WTC11 (cell line): Measurements from ENCODE around the gene U2AF1L4. TPM values are rescaled to one million over a fixed set of nuclear protein-coding genes. Genes with fewer than 3 reads are reported as not detected.

Experiments
- ATAC-seq: fragments of 200-7000 bp; cut with Tn5 transposase; 2 replicates; pipeline ENCODE4 v1.10.0; 2021; ENCODE audit warnings: mild to moderate bottlenecking, moderate library complexity
- CTCF ChIA-PET: fragments of 300-600 bp; sonication (Branson Sonifier 250); formaldehyde crosslinking; loops from one replicate; lab custom pipeline; 2021; ENCODE audit warnings: antibody characterized with exemption; lab: Charles Lee
- POLR2A ChIA-PET: fragments of 350-600 bp; sonication (Branson Sonifier 250); formaldehyde crosslinking; loops from one replicate; lab custom pipeline; 2021; ENCODE audit warnings: antibody characterized with exemption; lab: Charles Lee
- DNase-seq: peaks from one replicate; pipeline ENCODE4 v3.0.0; 2021; ENCODE audit warnings: low spot score
- H3K27ac Mint-ChIP-seq: 2 replicates; pipeline ENCODE4 v1.8.0; 2021; ENCODE audit warnings: mixed read lengths
- H3K27me3 Mint-ChIP-seq: 2 replicates; pipeline ENCODE4 v1.8.0; 2021; ENCODE audit warnings: low read depth, mild to moderate bottlenecking, moderate library complexity, mixed read lengths
- H3K36me3 Mint-ChIP-seq: 2 replicates; pipeline ENCODE4 v1.8.0; 2021; ENCODE audit warnings: mixed read lengths
- H3K4me1 Mint-ChIP-seq: 2 replicates; pipeline ENCODE4 v1.8.0; 2022; ENCODE audit warnings: mixed read lengths
- H3K4me3 Mint-ChIP-seq: 2 replicates; pipeline ENCODE4 v1.8.0; 2021; ENCODE audit warnings: mild to moderate bottlenecking, moderate library complexity, mixed read lengths
- H3K9me3 Mint-ChIP-seq: 2 replicates; pipeline ENCODE4 v1.8.0; 2021; ENCODE audit warnings: mixed read lengths
- IRF2 ChIP-seq: sonication (generic); formaldehyde crosslinking; IDR thresholded peaks from 2 replicates; pipeline ENCODE4 v1.8.0; 2022; ENCODE audit warnings: low read depth, missing genetic modification reagents, borderline replicate concordance
- JUN ChIP-seq: sonication (generic); formaldehyde crosslinking; IDR thresholded peaks from 2 replicates; pipeline ENCODE4 v1.8.0; 2023; ENCODE audit warnings: mild to moderate bottlenecking, missing genetic modification reagents
- NFATC4 ChIP-seq: fragments of 250-450 bp; sonication (Bioruptor Pico); IDR thresholded peaks from 2 replicates; pipeline ENCODE4 v1.9.0; 2021; ENCODE audit warnings: mild to moderate bottlenecking
- NR3C1 ChIP-seq: sonication (generic); formaldehyde crosslinking; conservative IDR thresholded peaks from 2 replicates; pipeline ENCODE4 v1.8.1; 2023; ENCODE audit warnings: low read depth, mild to moderate bottlenecking, missing genetic modification reagents
- RORB ChIP-seq: fragments of 250-450 bp; sonication (Bioruptor Pico); IDR thresholded peaks from 2 replicates; pipeline ENCODE4 v1.9.0; 2021; ENCODE audit warnings: mild to moderate bottlenecking
- SMAD4 ChIP-seq: sonication (generic); formaldehyde crosslinking; IDR thresholded peaks from 2 replicates; pipeline ENCODE4 v1.8.0; 2022; ENCODE audit warnings: mild to moderate bottlenecking, missing genetic modification reagents
- TCF7 ChIP-seq: sonication (generic); formaldehyde crosslinking; IDR thresholded peaks from 2 replicates; pipeline ENCODE4 v1.8.0; 2022; ENCODE audit warnings: mild to moderate bottlenecking, low read depth, missing genetic modification reagents, moderate library complexity
- TEAD1 ChIP-seq: sonication (generic); formaldehyde crosslinking; IDR thresholded peaks from 2 replicates; pipeline ENCODE4 v1.8.0; 2022; ENCODE audit warnings: mild to moderate bottlenecking, missing genetic modification reagents
- TP53 ChIP-seq: sonication (generic); formaldehyde crosslinking; IDR thresholded peaks from 2 replicates; pipeline ENCODE4 v1.8.1; 2023; ENCODE audit warnings: mild to moderate bottlenecking, missing genetic modification reagents
- ZNF263 ChIP-seq: sonication (generic); formaldehyde crosslinking; IDR thresholded peaks from 2 replicates; pipeline ENCODE4 v1.8.1; 2022; ENCODE audit warnings: low read depth, mild to moderate bottlenecking, moderate library complexity, missing genetic modification reagents
- ZNF317 ChIP-seq: sonication (generic); formaldehyde crosslinking; IDR thresholded peaks from 2 replicates; pipeline ENCODE4 v1.8.1; 2023; ENCODE audit warnings: low read depth, mild to moderate bottlenecking, moderate library complexity, missing genetic modification reagents, borderline replicate concordance
- ZNF671 ChIP-seq: fragments of 250-450 bp; sonication (Bioruptor Pico); IDR thresholded peaks from 2 replicates; pipeline ENCODE4 v1.8.0; 2021; ENCODE audit warnings: mild to moderate bottlenecking
- total RNA-seq: library from RNA; stranded (reverse); gene quantifications from 3 replicates; pipeline ENCODE4 v1.2.3, GENCODE V29; 2021
- TF ChIP-seq, protein P1 (sequence below): sonication (generic); formaldehyde crosslinking; IDR thresholded peaks from 2 replicates; pipeline ENCODE4 v1.8.1; 2023; ENCODE audit warnings: mild to moderate bottlenecking, moderate library complexity, missing genetic modification reagents
- TF ChIP-seq, protein P2 (sequence below): sonication (generic); formaldehyde crosslinking; IDR thresholded peaks from 2 replicates; pipeline ENCODE4 v1.8.0; 2023; ENCODE audit warnings: missing genetic modification reagents
- TF ChIP-seq, protein P3 (sequence below): sonication (generic); formaldehyde crosslinking; IDR thresholded peaks from 2 replicates; pipeline ENCODE4 v1.8.0; 2022; ENCODE audit warnings: mild to moderate bottlenecking, missing genetic modification reagents
- TF ChIP-seq, protein P4 (sequence below): sonication (generic); formaldehyde crosslinking; IDR thresholded peaks from 2 replicates; pipeline ENCODE4 v1.8.1; 2023; ENCODE audit warnings: mild to moderate bottlenecking, missing genetic modification reagents
- TF ChIP-seq, protein P5 (sequence below): sonication (generic); formaldehyde crosslinking; IDR thresholded peaks from 2 replicates; pipeline ENCODE4 v1.8.1; 2023; ENCODE audit warnings: mild to moderate bottlenecking, missing genetic modification reagents, borderline replicate concordance
- TF ChIP-seq, protein P6 (sequence below): sonication (generic); formaldehyde crosslinking; IDR thresholded peaks from 2 replicates; pipeline ENCODE4 v1.8.0; 2023; ENCODE audit warnings: missing genetic modification reagents, mild to moderate bottlenecking, borderline replicate concordance

Gene U2AF1L4
- total RNA-seq, 1 experiment from 2014 or later: 20.9 TPM

DNA sequence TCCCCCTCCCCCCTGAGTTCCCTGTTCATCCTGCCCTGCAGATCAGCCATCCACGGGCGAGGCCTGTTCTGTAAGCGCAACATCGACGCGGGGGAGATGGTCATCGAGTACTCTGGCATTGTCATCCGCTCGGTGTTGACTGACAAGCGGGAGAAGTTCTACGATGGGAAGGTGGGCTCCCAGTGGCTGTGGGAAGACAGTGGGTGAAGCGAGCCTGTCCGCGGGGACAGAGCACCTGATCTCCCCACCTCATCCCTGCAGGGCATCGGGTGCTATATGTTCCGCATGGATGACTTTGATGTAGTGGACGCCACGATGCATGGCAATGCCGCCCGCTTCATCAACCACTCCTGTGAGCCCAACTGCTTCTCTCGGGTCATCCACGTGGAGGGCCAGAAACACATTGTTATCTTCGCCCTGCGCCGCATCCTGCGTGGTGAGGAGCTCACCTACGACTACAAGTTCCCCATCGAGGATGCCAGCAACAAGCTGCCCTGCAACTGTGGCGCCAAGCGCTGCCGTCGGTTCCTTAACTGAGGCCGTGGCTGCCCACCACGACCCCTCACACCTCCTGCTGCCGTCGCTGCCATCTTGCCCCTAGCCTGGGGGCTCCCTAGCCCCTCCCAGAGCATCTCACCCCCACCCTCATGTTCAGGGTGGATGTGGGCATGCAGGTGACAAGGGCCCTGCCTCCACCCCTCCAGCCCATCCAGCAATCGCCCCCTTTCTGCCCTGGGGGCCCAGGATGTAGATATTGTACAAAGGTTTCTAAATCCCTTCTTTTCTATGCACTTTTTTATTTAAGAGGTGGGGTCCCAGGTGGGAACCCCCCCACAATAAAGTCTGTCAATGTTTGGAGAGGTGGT is 7.0 kb downstream of the U2AF1L4 start:
- DNase-seq: no peak
- H3K4me3 Mint-ChIP-seq: no peak overlapping the region
- no peaks in the 10 kb centered on the region for H3K27me3 Mint-ChIP-seq
- TF ChIP-seq, protein P1, sequence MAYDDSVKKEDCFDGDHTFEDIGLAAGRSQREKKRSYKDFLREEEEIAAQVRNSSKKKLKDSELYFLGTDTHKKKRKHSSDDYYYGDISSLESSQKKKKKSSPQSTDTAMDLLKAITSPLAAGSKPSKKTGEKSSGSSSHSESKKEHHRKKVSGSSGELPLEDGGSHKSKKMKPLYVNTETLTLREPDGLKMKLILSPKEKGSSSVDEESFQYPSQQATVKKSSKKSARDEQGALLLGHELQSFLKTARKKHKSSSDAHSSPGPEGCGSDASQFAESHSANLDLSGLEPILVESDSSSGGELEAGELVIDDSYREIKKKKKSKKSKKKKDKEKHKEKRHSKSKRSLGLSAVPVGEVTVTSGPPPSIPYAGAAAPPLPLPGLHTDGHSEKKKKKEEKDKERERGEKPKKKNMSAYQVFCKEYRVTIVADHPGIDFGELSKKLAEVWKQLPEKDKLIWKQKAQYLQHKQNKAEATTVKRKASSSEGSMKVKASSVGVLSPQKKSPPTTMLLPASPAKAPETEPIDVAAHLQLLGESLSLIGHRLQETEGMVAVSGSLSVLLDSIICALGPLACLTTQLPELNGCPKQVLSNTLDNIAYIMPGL (CRISPR knock-in tag): no peak
- TF ChIP-seq ZNF317 (CRISPR knock-in tag): no peak
- TF ChIP-seq, protein P2, sequence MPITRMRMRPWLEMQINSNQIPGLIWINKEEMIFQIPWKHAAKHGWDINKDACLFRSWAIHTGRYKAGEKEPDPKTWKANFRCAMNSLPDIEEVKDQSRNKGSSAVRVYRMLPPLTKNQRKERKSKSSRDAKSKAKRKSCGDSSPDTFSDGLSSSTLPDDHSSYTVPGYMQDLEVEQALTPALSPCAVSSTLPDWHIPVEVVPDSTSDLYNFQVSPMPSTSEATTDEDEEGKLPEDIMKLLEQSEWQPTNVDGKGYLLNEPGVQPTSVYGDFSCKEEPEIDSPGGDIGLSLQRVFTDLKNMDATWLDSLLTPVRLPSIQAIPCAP: no peak
- no peak for TF ChIP-seq RORB
- TF ChIP-seq, protein P3, sequence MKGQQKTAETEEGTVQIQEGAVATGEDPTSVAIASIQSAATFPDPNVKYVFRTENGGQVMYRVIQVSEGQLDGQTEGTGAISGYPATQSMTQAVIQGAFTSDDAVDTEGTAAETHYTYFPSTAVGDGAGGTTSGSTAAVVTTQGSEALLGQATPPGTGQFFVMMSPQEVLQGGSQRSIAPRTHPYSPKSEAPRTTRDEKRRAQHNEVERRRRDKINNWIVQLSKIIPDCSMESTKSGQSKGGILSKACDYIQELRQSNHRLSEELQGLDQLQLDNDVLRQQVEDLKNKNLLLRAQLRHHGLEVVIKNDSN (CRISPR knock-in tag): no peak
- no peak for TF ChIP-seq SMAD4 (CRISPR knock-in tag)
- TF ChIP-seq ZNF263: no peak
- no peak for TF ChIP-seq ZNF671 (CRISPR knock-in tag)
- TF ChIP-seq, protein P4, sequence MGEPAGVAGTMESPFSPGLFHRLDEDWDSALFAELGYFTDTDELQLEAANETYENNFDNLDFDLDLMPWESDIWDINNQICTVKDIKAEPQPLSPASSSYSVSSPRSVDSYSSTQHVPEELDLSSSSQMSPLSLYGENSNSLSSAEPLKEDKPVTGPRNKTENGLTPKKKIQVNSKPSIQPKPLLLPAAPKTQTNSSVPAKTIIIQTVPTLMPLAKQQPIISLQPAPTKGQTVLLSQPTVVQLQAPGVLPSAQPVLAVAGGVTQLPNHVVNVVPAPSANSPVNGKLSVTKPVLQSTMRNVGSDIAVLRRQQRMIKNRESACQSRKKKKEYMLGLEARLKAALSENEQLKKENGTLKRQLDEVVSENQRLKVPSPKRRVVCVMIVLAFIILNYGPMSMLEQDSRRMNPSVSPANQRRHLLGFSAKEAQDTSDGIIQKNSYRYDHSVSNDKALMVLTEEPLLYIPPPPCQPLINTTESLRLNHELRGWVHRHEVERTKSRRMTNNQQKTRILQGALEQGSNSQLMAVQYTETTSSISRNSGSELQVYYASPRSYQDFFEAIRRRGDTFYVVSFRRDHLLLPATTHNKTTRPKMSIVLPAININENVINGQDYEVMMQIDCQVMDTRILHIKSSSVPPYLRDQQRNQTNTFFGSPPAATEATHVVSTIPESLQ (CRISPR knock-in tag): no peak
- TF ChIP-seq TP53 (CRISPR knock-in tag): no peak
- TF ChIP-seq, protein P5, sequence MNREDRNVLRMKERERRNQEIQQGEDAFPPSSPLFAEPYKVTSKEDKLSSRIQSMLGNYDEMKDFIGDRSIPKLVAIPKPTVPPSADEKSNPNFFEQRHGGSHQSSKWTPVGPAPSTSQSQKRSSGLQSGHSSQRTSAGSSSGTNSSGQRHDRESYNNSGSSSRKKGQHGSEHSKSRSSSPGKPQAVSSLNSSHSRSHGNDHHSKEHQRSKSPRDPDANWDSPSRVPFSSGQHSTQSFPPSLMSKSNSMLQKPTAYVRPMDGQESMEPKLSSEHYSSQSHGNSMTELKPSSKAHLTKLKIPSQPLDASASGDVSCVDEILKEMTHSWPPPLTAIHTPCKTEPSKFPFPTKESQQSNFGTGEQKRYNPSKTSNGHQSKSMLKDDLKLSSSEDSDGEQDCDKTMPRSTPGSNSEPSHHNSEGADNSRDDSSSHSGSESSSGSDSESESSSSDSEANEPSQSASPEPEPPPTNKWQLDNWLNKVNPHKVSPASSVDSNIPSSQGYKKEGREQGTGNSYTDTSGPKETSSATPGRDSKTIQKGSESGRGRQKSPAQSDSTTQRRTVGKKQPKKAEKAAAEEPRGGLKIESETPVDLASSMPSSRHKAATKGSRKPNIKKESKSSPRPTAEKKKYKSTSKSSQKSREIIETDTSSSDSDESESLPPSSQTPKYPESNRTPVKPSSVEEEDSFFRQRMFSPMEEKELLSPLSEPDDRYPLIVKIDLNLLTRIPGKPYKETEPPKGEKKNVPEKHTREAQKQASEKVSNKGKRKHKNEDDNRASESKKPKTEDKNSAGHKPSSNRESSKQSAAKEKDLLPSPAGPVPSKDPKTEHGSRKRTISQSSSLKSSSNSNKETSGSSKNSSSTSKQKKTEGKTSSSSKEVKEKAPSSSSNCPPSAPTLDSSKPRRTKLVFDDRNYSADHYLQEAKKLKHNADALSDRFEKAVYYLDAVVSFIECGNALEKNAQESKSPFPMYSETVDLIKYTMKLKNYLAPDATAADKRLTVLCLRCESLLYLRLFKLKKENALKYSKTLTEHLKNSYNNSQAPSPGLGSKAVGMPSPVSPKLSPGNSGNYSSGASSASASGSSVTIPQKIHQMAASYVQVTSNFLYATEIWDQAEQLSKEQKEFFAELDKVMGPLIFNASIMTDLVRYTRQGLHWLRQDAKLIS (CRISPR knock-in tag): no peak
- H3K4me1 Mint-ChIP-seq: peaks cover 6% of the 10 kb centered on the region
- H3K36me3 Mint-ChIP-seq: peaks cover 34% of the 10 kb centered on the region
- no peak overlapping the region for H3K27ac Mint-ChIP-seq
- ATAC-seq: no peak
- ChIA-PET CTCF (interaction anchor here (0.6 kb wide), 1 partner anchor 125 kb away, joined by 3 read pairs; no protein-coding TSS in a partner anchor), POLR2A (no interaction called here)
- H3K9me3 Mint-ChIP-seq: no peaks in the 10 kb centered on the region

DNA sequence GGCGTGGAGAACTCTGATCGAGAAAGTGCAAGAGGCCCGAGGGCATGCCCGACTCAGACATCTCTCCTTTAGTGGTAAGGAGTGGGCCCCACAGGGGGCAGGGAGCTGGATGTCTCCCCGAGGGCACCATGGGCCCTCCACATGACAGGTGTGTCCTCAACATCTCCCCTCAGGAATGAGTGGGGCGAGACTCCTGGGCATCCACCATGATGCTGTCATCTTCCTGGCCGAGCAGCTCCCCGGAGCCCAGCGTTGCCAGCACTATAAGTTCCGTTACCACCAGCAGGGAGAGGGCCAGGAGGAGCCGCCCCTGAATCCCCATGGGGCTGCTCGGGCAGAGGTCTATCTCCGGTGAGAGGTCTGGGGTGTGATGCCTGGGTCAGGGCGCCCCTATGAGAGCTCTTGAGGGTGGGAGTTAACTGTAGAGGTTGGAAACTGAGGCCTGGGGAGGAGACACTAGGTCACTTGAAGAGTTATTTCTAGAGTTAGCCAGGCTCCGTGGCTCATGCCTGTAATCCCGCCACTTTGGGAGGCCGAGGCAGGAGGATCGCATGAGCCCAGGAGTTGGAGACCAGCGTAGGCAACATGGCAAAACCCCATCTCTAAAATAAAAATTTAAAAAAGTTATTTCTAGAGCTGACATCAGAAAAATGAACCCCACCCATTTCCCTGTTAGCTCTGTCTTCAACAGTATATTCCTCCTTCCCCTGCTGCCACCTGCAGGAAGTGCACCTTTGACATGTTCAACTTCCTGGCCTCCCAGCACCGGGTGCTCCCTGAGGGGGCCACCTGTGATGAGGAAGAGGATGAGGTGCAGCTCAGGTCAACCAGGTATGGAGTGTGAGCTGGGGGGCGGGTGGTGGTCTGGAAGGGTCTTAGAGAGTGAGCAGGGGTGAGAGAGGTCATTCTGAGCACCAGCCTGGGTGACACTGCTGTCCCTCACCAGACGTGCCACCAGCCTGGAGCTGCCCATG is 8.0 kb downstream of the U2AF1L4 start:
- POLR2A ChIA-PET: no interaction called here
- Mint-ChIP-seq H3K36me3 (peaks cover 28% of the 10 kb centered on the region), H3K4me1 (peaks cover 4% of the 10 kb centered on the region), H3K9me3 (no peaks in the 10 kb centered on the region), H3K27ac (no peak overlapping the region), H3K27me3 (no peaks in the 10 kb centered on the region), H3K4me3 (no peak overlapping the region)
- CTCF ChIA-PET: interaction anchor here (0.6 to 2.2 kb wide), 5 partner anchors 11 to 128 kb away, joined by 3 to 5 read pairs (median 3); partner anchors contain the start of gene LIN37
- ATAC-seq (no peak), DNase-seq (no peak)
- TF ChIP-seq TEAD1 (CRISPR knock-in tag): no peak
- TF ChIP-seq, protein P6, sequence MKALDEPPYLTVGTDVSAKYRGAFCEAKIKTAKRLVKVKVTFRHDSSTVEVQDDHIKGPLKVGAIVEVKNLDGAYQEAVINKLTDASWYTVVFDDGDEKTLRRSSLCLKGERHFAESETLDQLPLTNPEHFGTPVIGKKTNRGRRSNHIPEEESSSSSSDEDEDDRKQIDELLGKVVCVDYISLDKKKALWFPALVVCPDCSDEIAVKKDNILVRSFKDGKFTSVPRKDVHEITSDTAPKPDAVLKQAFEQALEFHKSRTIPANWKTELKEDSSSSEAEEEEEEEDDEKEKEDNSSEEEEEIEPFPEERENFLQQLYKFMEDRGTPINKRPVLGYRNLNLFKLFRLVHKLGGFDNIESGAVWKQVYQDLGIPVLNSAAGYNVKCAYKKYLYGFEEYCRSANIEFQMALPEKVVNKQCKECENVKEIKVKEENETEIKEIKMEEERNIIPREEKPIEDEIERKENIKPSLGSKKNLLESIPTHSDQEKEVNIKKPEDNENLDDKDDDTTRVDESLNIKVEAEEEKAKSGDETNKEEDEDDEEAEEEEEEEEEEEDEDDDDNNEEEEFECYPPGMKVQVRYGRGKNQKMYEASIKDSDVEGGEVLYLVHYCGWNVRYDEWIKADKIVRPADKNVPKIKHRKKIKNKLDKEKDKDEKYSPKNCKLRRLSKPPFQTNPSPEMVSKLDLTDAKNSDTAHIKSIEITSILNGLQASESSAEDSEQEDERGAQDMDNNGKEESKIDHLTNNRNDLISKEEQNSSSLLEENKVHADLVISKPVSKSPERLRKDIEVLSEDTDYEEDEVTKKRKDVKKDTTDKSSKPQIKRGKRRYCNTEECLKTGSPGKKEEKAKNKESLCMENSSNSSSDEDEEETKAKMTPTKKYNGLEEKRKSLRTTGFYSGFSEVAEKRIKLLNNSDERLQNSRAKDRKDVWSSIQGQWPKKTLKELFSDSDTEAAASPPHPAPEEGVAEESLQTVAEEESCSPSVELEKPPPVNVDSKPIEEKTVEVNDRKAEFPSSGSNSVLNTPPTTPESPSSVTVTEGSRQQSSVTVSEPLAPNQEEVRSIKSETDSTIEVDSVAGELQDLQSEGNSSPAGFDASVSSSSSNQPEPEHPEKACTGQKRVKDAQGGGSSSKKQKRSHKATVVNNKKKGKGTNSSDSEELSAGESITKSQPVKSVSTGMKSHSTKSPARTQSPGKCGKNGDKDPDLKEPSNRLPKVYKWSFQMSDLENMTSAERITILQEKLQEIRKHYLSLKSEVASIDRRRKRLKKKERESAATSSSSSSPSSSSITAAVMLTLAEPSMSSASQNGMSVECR: no peak
- no peak for TF ChIP-seq NR3C1 (CRISPR knock-in tag)
- no peak for TF ChIP-seq JUN (CRISPR knock-in tag)
- TF ChIP-seq TCF7 (CRISPR knock-in tag): no peak
- TF ChIP-seq NFATC4 (CRISPR knock-in tag): no peak
- no peak for TF ChIP-seq IRF2 (CRISPR knock-in tag)
